HG02623 (cell line): Measurements from ENCODE around the gene ATP2C1.

Experiments used
- ATAC-seq: cut with Tn5 transposase; IDR thresholded peaks from one replicate; pipeline ENCODE4 v1.9.1; 2021; ENCODE audit warnings: moderate library complexity; ENCODE audit not compliant: unreplicated experiment

Gene ATP2C1

GRCh38 chr3:130895690-130896488 is 2.0 kb downstream of the ATP2C1 start:
- ATAC-seq = no peak

GRCh38 chr3:130897316-130897715 is 3.4 kb downstream of the ATP2C1 start:
- no peak for ATAC-seq

GRCh38 chr3:130900959-130901358 is 7.1 kb downstream of the ATP2C1 start:
- ATAC-seq = no peak

- no peak for ATAC-seq
Measured at GRCh38 chr3:130901463-130902204, 7.8 kb downstream of the ATP2C1 start.

GRCh38 chr3:130903412-130903908 is 9.6 kb downstream of the ATP2C1 start:
- no peak for ATAC-seq

GRCh38 chr3:130904491-130904890 is 10.6 kb downstream of the ATP2C1 start:
- no peak for ATAC-seq

- ATAC-seq = no peak
Measured at GRCh38 chr3:130905551-130905950, 11.7 kb downstream of the ATP2C1 start.

- no peak for ATAC-seq
Measured at GRCh38 chr3:130906374-130906995, 12.6 kb downstream of the ATP2C1 start.

GRCh38 chr3:130907500-130907899 is 13.6 kb downstream of the ATP2C1 start:
- ATAC-seq = no peak

GRCh38 chr3:130907966-130908365 is 14.1 kb downstream of the ATP2C1 start:
- no peak for ATAC-seq

- ATAC-seq = no peak
Measured at GRCh38 chr3:130915567-130916292, 21.8 kb downstream of the ATP2C1 start.

GRCh38 chr3:130916507-130917167 is 22.8 kb downstream of the ATP2C1 start:
- peak; percentile 70 for ATAC-seq

- no peak for ATAC-seq
Measured at GRCh38 chr3:130918328-130918727, 24.4 kb downstream of the ATP2C1 start.

GRCh38 chr3:130925628-130926027 is 31.7 kb downstream of the ATP2C1 start:
- ATAC-seq = peak; percentile 46

- no peak for ATAC-seq
Measured at GRCh38 chr3:130926504-130926903, 32.6 kb downstream of the ATP2C1 start.

- ATAC-seq = no peak
Measured at GRCh38 chr3:130929804-130930203, 35.9 kb downstream of the ATP2C1 start.

- no peak for ATAC-seq
Measured at GRCh38 chr3:130932979-130933378, 39.1 kb downstream of the ATP2C1 start.

GRCh38 chr3:130933801-130934345 is 40.0 kb downstream of the ATP2C1 start:
- ATAC-seq = no peak

- ATAC-seq = no peak
Measured at GRCh38 chr3:130934442-130935089, 40.7 kb downstream of the ATP2C1 start.
